CD4-positive, alpha-beta T cell treated with Interleukin-21 for 1 hour (primary cell): ENCODE data around the gene ABCA1.

ENCODE experiments used
- DNase-seq: peaks from one replicate; pipeline ENCODE4 v3.0.0-alpha.2; 2020

The ABCA1 gene

GRCh38 chr9:104835161-104835560 is 92.8 kb downstream of the ABCA1 start:
- no peak for DNase-seq

GRCh38 chr9:104833696-104834095 is 94.3 kb downstream of the ABCA1 start:
- no peak for DNase-seq

- DNase-seq, result no peak
Measured at GRCh38 chr9:104831681-104832080, 96.3 kb downstream of the ABCA1 start.

GRCh38 chr9:104826911-104827310 is 101.0 kb downstream of the ABCA1 start:
- no peak for DNase-seq

- no peak for DNase-seq
Measured at GRCh38 chr9:104826079-104826775, 101.7 kb downstream of the ABCA1 start.

GRCh38 chr9:104820336-104820735 is 107.6 kb downstream of the ABCA1 start:
- DNase-seq, result no peak

- no peak for DNase-seq
Measured at GRCh38 chr9:104819033-104819432, 108.9 kb downstream of the ABCA1 start.

GRCh38 chr9:104817437-104817836 is 110.5 kb downstream of the ABCA1 start:
- no peak for DNase-seq

GRCh38 chr9:104815851-104816565 is 111.9 kb downstream of the ABCA1 start:
- DNase-seq, result no peak

- no peak for DNase-seq
Measured at GRCh38 chr9:104810421-104811339, 117.3 kb downstream of the ABCA1 start.

GRCh38 chr9:104808035-104808614 is 119.8 kb downstream of the ABCA1 start:
- no peak for DNase-seq

- DNase-seq, result no peak
Measured at GRCh38 chr9:104805441-104805840, 122.5 kb downstream of the ABCA1 start.

GRCh38 chr9:104802906-104803305 is 125.0 kb downstream of the ABCA1 start:
- DNase-seq, result no peak

GRCh38 chr9:104802110-104802509 is 125.8 kb downstream of the ABCA1 start:
- no peak for DNase-seq

GRCh38 chr9:104800068-104800785 is 127.7 kb downstream of the ABCA1 start:
- no peak for DNase-seq

GRCh38 chr9:104798209-104798995 is 129.6 kb downstream of the ABCA1 start:
- DNase-seq, result no peak

GRCh38 chr9:104795857-104796256 is 132.1 kb downstream of the ABCA1 start:
- no peak for DNase-seq

GRCh38 chr9:104795082-104795481 is 132.9 kb downstream of the ABCA1 start:
- DNase-seq, result no peak

- no peak for DNase-seq
Measured at GRCh38 chr9:104794070-104794469, 133.9 kb downstream of the ABCA1 start.

GRCh38 chr9:104788251-104788650 is 139.7 kb downstream of the ABCA1 start:
- DNase-seq, result no peak

GRCh38 chr9:104787306-104788015 is 140.5 kb downstream of the ABCA1 start:
- no peak for DNase-seq
